PC-3 (cell line): ENCODE results near the gene TAF10. TPM values are rescaled to one million over a fixed set of nuclear protein-coding genes. Genes with fewer than 3 reads are reported as not detected.

Experiments used
- ATAC-seq: fragments of 200-7000 bp; cut with Tn5 transposase; 2 replicates; pipeline ENCODE4 v1.9.1; 2020; ENCODE audit warnings: mild to moderate bottlenecking, moderate library complexity
- BruUV-seq: library from RNA; stranded (reverse); fragments of 400-500 nt; replicated peaks from 2 replicates; lab custom pipeline; 2021; lab: Mats Ljungman, UMichigan
- CTCF ChIA-PET: fragments of 300-600 bp; sonication (Branson Sonifier 250); formaldehyde crosslinking; loops from one replicate; lab custom pipeline; 2022; ENCODE audit warnings: antibody characterized with exemption; lab: Charles Lee
- POLR2A ChIA-PET: fragments of 300-600 bp; sonication (Branson Sonifier 250); formaldehyde crosslinking; loops from one replicate; lab custom pipeline; 2022; ENCODE audit warnings: antibody characterized with exemption; ENCODE audit not compliant: unreplicated experiment; lab: Charles Lee
- DNase-seq: peaks from one replicate; pipeline ENCODE4 v3.0.0-alpha.2; 2015
- H2AFZ ChIP-seq: fragments of 300-600 bp; sonication (generic); 2 replicates; pipeline ENCODE4 v1.6.0; 2016; ENCODE audit warnings: antibody characterized with exemption, low read length
- H3F3A ChIP-seq: fragments of 300-600 bp; sonication (generic); one replicate; pipeline ENCODE4 v1.6.0; 2017; ENCODE audit warnings: antibody characterized with exemption, low read length, control low read depth, mild to moderate bottlenecking; ENCODE audit not compliant: unreplicated experiment
- H3K27ac ChIP-seq: fragments of 300-600 bp; sonication (generic); 2 replicates; pipeline ENCODE4 v1.5.1; 2016; ENCODE audit warnings: mild to moderate bottlenecking, low read length
- H3K27me3 ChIP-seq: fragments of 300-600 bp; sonication (generic); 2 replicates; pipeline ENCODE4 v1.6.1; 2016; ENCODE audit warnings: low read length, mixed read lengths
- H3K36me3 ChIP-seq: fragments of 300-600 bp; sonication (generic); 2 replicates; pipeline ENCODE4 v1.6.1; 2016; ENCODE audit warnings: low read depth, mixed run types, low read length, mixed read lengths
- H3K4me1 ChIP-seq: fragments of 300-600 bp; sonication (generic); 2 replicates; pipeline ENCODE4 v1.5.1; 2016; ENCODE audit warnings: low read length; ENCODE audit not compliant: insufficient read depth
- H3K4me2 ChIP-seq: fragments of 300-600 bp; sonication (generic); 2 replicates; pipeline ENCODE4 v1.6.0; 2016; ENCODE audit warnings: low read length
- H3K4me3 ChIP-seq: fragments of 300-600 bp; sonication (generic); 2 replicates; pipeline ENCODE4 v1.5.1; 2016; ENCODE audit warnings: mild to moderate bottlenecking, low read length, mixed read lengths
- H3K79me2 ChIP-seq: fragments of 300-600 bp; sonication (generic); 2 replicates; pipeline ENCODE4 v1.6.1; 2017; ENCODE audit warnings: low read length, mixed read lengths
- H3K9ac ChIP-seq: fragments of 300-600 bp; sonication (generic); 2 replicates; pipeline ENCODE4 v1.6.0; 2016; ENCODE audit warnings: mild to moderate bottlenecking, low read length
- H3K9me2 ChIP-seq: fragments of 300-600 bp; sonication (generic); replicated peaks from 2 replicates; pipeline ENCODE4 v1.6.1; 2016; ENCODE audit warnings: mixed run types, low read length, mixed read lengths
- H3K9me3 ChIP-seq: fragments of 300-600 bp; sonication (generic); 2 replicates; pipeline ENCODE4 v1.6.1; 2016; ENCODE audit warnings: low read length, mixed read lengths
- H4K20me1 ChIP-seq: fragments of 300-600 bp; sonication (generic); 2 replicates; pipeline ENCODE4 v1.6.1; 2016; ENCODE audit warnings: low read length, mixed read lengths
- CTCF ChIP-seq: fragments of 300-600 bp; sonication (generic); conservative IDR thresholded peaks from 2 replicates; pipeline ENCODE4 v1.5.1; 2017; ENCODE audit warnings: antibody characterized with exemption, low read depth, mild to moderate bottlenecking, low read length
- EZH2 ChIP-seq: fragments of 300-600 bp; sonication (generic); IDR thresholded peaks from one replicate; pipeline ENCODE4 v1.6.1; 2017; ENCODE audit warnings: antibody characterized with exemption, mild to moderate bottlenecking, low read length; ENCODE audit not compliant: unreplicated experiment
- EZH2phosphoT487 ChIP-seq: fragments of 300-600 bp; sonication (generic); IDR thresholded peaks from 2 replicates; pipeline ENCODE4 v1.6.1; 2018; ENCODE audit warnings: mild to moderate bottlenecking, antibody characterized with exemption, low read length, borderline replicate concordance
- intact Hi-C: fragments of 100-400 bp; cut with micrococcal nuclease; formaldehyde crosslinking; loops from 2 replicates; pipeline ENCODE4 v1.9.0; 2023
- total RNA-seq: library from RNA; depleted of rRNA; stranded (reverse); fragments of >200 nt; gene quantifications from 2 replicates; pipeline ENCODE4 v1.2.3, GENCODE V29; 2014

TAF10 gene
- total RNA-seq, 1 experiment from 2014 or later: 102 TPM

- peaks cover 8% of the 10 kb centered on the region; the same call in 1 of the 2 replicates for H3K4me1 ChIP-seq
- no TSS peak for BruUV-seq
- no peak overlapping the region for H3K9ac ChIP-seq
- CTCF ChIA-PET: no interaction called here
- no peak for ATAC-seq
- DNase-seq: no peak
- TF ChIP-seq EZH2phosphoT487: no peak
- TF ChIP-seq CTCF: no peak
- no peak for TF ChIP-seq EZH2
- H3K36me3 ChIP-seq: peaks cover 39% of the 10 kb centered on the region; the same call in 1 of the 2 replicates
- H3F3A ChIP-seq: no peaks in the 10 kb centered on the region
- POLR2A ChIA-PET: no interaction called here
- no peak overlapping the region for H3K27ac ChIP-seq
- intact Hi-C loops: no loop called here
- H2AFZ ChIP-seq: no peak overlapping the region
- H4K20me1 ChIP-seq: no peaks in the 10 kb centered on the region
- no peaks in the 10 kb centered on the region for H3K9me3 ChIP-seq
- no peak overlapping the region for H3K4me3 ChIP-seq
- no peak overlapping the region for H3K4me2 ChIP-seq
- H3K9me2 ChIP-seq: no peaks in the 10 kb centered on the region
- H3K27me3 ChIP-seq: no peaks in the 10 kb centered on the region
- H3K79me2 ChIP-seq: peaks cover 42% of the 10 kb centered on the region
Observed at GRCh38 chr11:6598555-6598954, 13.5 kb downstream of the TAF10 start.

GRCh38 chr11:6596239-6596877 is 15.7 kb downstream of the TAF10 start:
- TF ChIP-seq EZH2 (no peak), CTCF (no peak), EZH2phosphoT487 (no peak)
- ChIA-PET CTCF (no interaction called here), POLR2A (no interaction called here)
- H3K4me2 ChIP-seq: no peak overlapping the region
- no TSS peak for BruUV-seq
- intact Hi-C loops: no loop called here
- no peak overlapping the region for H3K9ac ChIP-seq
- H3K79me2 ChIP-seq: peaks cover 21% of the 10 kb centered on the region
- H3K4me1 ChIP-seq: no peaks in the 10 kb centered on the region
- H2AFZ ChIP-seq: no peak overlapping the region
- no peaks in the 10 kb centered on the region for H3K27me3 ChIP-seq
- no peak for DNase-seq
- H3F3A ChIP-seq: no peaks in the 10 kb centered on the region
- no peak overlapping the region for H3K4me3 ChIP-seq
- ATAC-seq: no peak
- H4K20me1 ChIP-seq: no peaks in the 10 kb centered on the region
- H3K36me3 ChIP-seq: peaks cover 40% of the 10 kb centered on the region; the same call in 1 of the 2 replicates
- H3K9me2 ChIP-seq: no peaks in the 10 kb centered on the region
- H3K27ac ChIP-seq: no peak overlapping the region
- H3K9me3 ChIP-seq: no peaks in the 10 kb centered on the region

GRCh38 chr11:6594142-6594768 is 17.8 kb downstream of the TAF10 start:
- Histone ChIP-seq H3K36me3 (peaks cover 21% of the 10 kb centered on the region; the same call in 1 of the 2 replicates), H3K79me2 (no peaks in the 10 kb centered on the region; the same call in 1 of the 2 replicates), H2AFZ (no peak overlapping the region), H3F3A (no peaks in the 10 kb centered on the region), H3K9ac (no peak overlapping the region), H3K9me3 (no peaks in the 10 kb centered on the region), H4K20me1 (no peaks in the 10 kb centered on the region), H3K27ac (no peak overlapping the region), H3K27me3 (no peaks in the 10 kb centered on the region), H3K4me2 (no peak overlapping the region), H3K4me3 (no peak overlapping the region), H3K9me2 (no peaks in the 10 kb centered on the region), H3K4me1 (no peaks in the 10 kb centered on the region)
- intact Hi-C loops: no loop called here
- TF ChIP-seq EZH2phosphoT487 (no peak), EZH2 (no peak), CTCF (no peak)
- POLR2A ChIA-PET: no interaction called here
- CTCF ChIA-PET: no interaction called here
- no TSS peak for BruUV-seq
- ATAC-seq (no peak), DNase-seq (no peak)
